Right lobe of liver (tissue), 6 donors: ENCODE results near the gene CLEC2L. TPM values are rescaled to one million over a fixed set of nuclear protein-coding genes. Genes with fewer than 3 reads are reported as not detected.

Experiments used
- ATAC-seq, 4 donors: fragments of 200-7000 bp; cut with Tn5 transposase; one replicate each; pipeline ENCODE4 v1.9.1; 2020; ENCODE audit warnings: mild to moderate bottlenecking in 4 of 4, moderate library complexity in 4 of 4
- DNase-seq, 3 donors: peaks; one replicate each; pipeline ENCODE4 v3.0.0-alpha.2; 2020
- H3K27ac ChIP-seq, 3 donors: fragments of 200-600 bp; one replicate each; pipeline ENCODE4 v1.8.0; 2022
- H3K27me3 ChIP-seq, 2 donors: fragments of 200-600 bp; one replicate each; pipeline ENCODE4 v1.8.0; 2022
- H3K36me3 ChIP-seq, 4 donors: fragments of 200-600 bp; sonication (generic) in 1 of 4; one replicate each; pipeline versions ENCODE4 v1.5.1 to v1.8.0; 2017 to 2022; ENCODE audit warnings: control low read depth in 1 of 4
- H3K4me1 ChIP-seq, 4 donors: fragments of 200-600 bp; sonication (generic) in 1 of 4; one replicate each; pipeline versions ENCODE4 v1.5.1 to v1.8.0; 2017 to 2022; ENCODE audit warnings: control low read depth in 1 of 4
- H3K4me3 ChIP-seq, 3 donors: fragments of 200-600 bp; one replicate each; pipeline ENCODE4 v1.8.0; 2022
- H3K9me3 ChIP-seq, 4 donors: fragments of 200-600 bp; sonication (generic) in 1 of 4; one replicate each; pipeline versions ENCODE4 v1.5.1 to v1.8.0; 2017 to 2022; ENCODE audit warnings: control low read depth in 1 of 4
- POLR2A ChIP-seq: fragments of 450-650 bp; IDR thresholded peaks from one replicate; pipeline ENCODE4 v1.6.1; 2017; ENCODE audit warnings: antibody characterized with exemption, mild to moderate bottlenecking
- WGBS: methylation state at CpG from one replicate; pipeline ENCODE4 v1.1.6; 2018; ENCODE audit warnings: low coverage, low lambda C conversion rate; ENCODE audit not compliant: insufficient coverage; ENCODE audit errors: missing lambda C conversion rate; 5-methylcytosine and 5-hydroxymethylcytosine counted together
- intact Hi-C, 2 donors: fragments of 100-400 bp; cut with DNase I; formaldehyde crosslinking; loops; one replicate each; pipeline versions ENCODE4 v1.11.2 to v1.14.1; 2022
- total RNA-seq, 6 experiments: library from RNA; depleted of rRNA in 2 of 6; stranded (reverse); fragments of >200 nt in 2 of 6; fragmentation: NEBNext Ultra II Directional in 3 of 6; extraction: Animal tissue kit (Norgen Biotek cat#: 25700) in 3 of 6; gene quantifications; one replicate each; pipeline versions ENCODE4 v1.1.0 to v1.2.4, GENCODE V29; 2016 to 2023
- TF ChIP-seq, protein P1 (sequence below), 4 donors: fragments of 200-600 bp in 3 of 4; fragments of 450-650 bp in 1 of 4; IDR thresholded peaks; one replicate each; pipeline versions ENCODE4 v1.5.1 to v1.8.0; 2016 to 2022; ENCODE audit warnings: antibody characterized with exemption in 4 of 4, mild to moderate bottlenecking in 2 of 4
- donor health status: DM: no; HTN: yes; CAD: no.
- donor health status: DM: no; HTN: no; CAD: no.
- donor health status: DM: no; HTN: no; CAD: no.
- donor health status: DM: no; HTN: yes; CAD: no.
- donor health status: DM: no; HTN: yes; CAD: no.

The CLEC2L gene
- total RNA-seq, 6 experiments from 2014 or later, result not detected

GRCh38 chr7:139567647-139568345, 44.3 kb downstream of the CLEC2L start:
- Histone ChIP-seq H3K36me3 (peaks cover 0 to 30% (median 13%) of the 10 kb centered on the region in 4 donors), H3K27me3 (no peaks in the 10 kb centered on the region), H3K4me1 (no peaks in the 10 kb centered on the region), H3K9me3 (no peaks in the 10 kb centered on the region), H3K27ac (no peak overlapping the region), H3K4me3 (no peak overlapping the region)
- DNase-seq (no peak), ATAC-seq (peak in 1 of 4 donors; percentile 5)
- WGBS, result 75% methylated on average over 12 of the region's 14 CpGs
- intact Hi-C loops, result no loop called here
- TF ChIP-seq, protein P1, sequence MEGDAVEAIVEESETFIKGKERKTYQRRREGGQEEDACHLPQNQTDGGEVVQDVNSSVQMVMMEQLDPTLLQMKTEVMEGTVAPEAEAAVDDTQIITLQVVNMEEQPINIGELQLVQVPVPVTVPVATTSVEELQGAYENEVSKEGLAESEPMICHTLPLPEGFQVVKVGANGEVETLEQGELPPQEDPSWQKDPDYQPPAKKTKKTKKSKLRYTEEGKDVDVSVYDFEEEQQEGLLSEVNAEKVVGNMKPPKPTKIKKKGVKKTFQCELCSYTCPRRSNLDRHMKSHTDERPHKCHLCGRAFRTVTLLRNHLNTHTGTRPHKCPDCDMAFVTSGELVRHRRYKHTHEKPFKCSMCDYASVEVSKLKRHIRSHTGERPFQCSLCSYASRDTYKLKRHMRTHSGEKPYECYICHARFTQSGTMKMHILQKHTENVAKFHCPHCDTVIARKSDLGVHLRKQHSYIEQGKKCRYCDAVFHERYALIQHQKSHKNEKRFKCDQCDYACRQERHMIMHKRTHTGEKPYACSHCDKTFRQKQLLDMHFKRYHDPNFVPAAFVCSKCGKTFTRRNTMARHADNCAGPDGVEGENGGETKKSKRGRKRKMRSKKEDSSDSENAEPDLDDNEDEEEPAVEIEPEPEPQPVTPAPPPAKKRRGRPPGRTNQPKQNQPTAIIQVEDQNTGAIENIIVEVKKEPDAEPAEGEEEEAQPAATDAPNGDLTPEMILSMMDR (IDR thresholded peaks at IDR 0.05), result no peak
- TF ChIP-seq POLR2A, result no peak

DNA sequence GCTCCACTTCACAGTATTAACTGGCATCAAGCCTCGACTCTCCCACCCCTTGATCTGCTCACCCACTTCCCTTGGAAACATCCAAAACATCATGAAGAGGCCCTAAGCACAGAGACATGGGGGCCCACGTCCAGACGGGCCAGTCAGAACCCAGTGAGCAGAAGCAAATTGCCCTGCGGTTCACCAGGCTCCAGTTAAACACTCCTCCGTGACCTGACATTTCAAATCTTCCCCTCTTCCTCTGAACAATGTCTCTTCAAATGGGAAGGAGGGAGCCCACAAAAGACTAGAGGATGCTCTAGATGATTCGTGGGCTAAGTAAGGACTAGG, 44.8 kb downstream of the CLEC2L start:
- 90% methylated on average over 3 of the region's 6 CpGs for WGBS
- H3K9me3 ChIP-seq, result no peaks in the 10 kb centered on the region
- no peak for ATAC-seq
- TF ChIP-seq, protein P1 (IDR thresholded peaks at IDR 0.05), result no peak
- intact Hi-C loops, result no loop called here
- H3K4me3 ChIP-seq, result no peak overlapping the region
- no peak for DNase-seq
- H3K27ac ChIP-seq, result no peak overlapping the region
- no peaks in the 10 kb centered on the region for H3K4me1 ChIP-seq
- no peaks in the 10 kb centered on the region for H3K27me3 ChIP-seq
- H3K36me3 ChIP-seq, result peaks cover 0 to 35% (median 17%) of the 10 kb centered on the region in 4 donors

- intact Hi-C loops, result no loop called here
- no peaks in the 10 kb centered on the region for H3K27me3 ChIP-seq
- no CpG with 5 or more reads among the region's 12 CpGs for WGBS
- H3K36me3 ChIP-seq, result peaks cover 0 to 41% (median 22%) of the 10 kb centered on the region in 4 donors
- TF ChIP-seq POLR2A, result no peak
- TF ChIP-seq, protein P1 (IDR thresholded peaks at IDR 0.05), result no peak
- no peak for ATAC-seq
- H3K27ac ChIP-seq, result no peak overlapping the region
- no peaks in the 10 kb centered on the region for H3K4me1 ChIP-seq
- H3K9me3 ChIP-seq, result no peaks in the 10 kb centered on the region
- no peak for DNase-seq
- H3K4me3 ChIP-seq, result no peak overlapping the region
These were observed 45.5 kb downstream of the CLEC2L start for GRCh38 chr7:139568813-139569490.

GRCh38 chr7:139570119-139570518, 46.6 kb downstream of the CLEC2L start:
- H3K4me1 ChIP-seq, result no peaks in the 10 kb centered on the region
- H3K27ac ChIP-seq, result no peak overlapping the region
- ATAC-seq, result no peak
- H3K36me3 ChIP-seq, result peaks cover 0 to 53% (median 27%) of the 10 kb centered on the region in 4 donors
- intact Hi-C loops, result no loop called here
- TF ChIP-seq, protein P1 (IDR thresholded peaks at IDR 0.05), result no peak
- TF ChIP-seq POLR2A, result no peak
- no peaks in the 10 kb centered on the region for H3K9me3 ChIP-seq
- H3K27me3 ChIP-seq, result no peaks in the 10 kb centered on the region
- no peak for DNase-seq
- H3K4me3 ChIP-seq, result no peak overlapping the region
- no CpG with 5 or more reads among the region's 8 CpGs for WGBS
